ENCODE data around the gene ACAP2.
A peak's percentile ranks its signal among the peaks of the same experiment; 100 is the strongest.
"Not testable (repeated sequence)": the region's sequence is repeated elsewhere in the genome, so short reads cannot be mapped to it uniquely, and the experiment has no call there.

Gene ACAP2

DNA sequence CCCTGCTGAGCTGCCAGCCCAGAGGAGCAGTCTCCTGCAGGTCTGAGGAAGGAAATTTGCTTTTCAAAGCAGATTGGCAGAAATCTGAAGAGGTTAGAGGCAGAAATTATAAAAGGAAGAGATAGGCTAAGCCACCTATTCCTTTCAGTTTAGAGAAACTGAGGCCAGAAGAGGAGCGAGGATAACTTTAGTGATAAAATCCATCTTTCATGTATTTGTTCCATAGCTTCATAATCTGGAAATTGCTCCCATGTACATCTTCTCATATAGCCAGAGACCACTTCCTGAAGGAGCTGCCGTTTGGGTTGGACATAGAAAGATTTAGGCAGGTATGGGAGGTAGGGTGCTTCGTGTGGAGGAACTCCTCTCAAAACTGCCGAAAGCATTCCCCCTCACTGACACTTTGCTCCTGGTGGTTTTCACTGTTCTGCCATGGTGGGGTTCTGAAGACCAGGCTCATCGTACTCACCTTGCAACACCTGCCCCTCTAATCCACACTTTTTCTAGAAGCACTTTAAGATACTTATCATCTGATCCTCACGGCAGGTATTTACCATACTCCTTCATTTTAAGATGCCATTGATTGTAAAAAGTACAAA, 670 bp upstream of the ACAP2 start:
- DNase-seq: no peak

DNA sequence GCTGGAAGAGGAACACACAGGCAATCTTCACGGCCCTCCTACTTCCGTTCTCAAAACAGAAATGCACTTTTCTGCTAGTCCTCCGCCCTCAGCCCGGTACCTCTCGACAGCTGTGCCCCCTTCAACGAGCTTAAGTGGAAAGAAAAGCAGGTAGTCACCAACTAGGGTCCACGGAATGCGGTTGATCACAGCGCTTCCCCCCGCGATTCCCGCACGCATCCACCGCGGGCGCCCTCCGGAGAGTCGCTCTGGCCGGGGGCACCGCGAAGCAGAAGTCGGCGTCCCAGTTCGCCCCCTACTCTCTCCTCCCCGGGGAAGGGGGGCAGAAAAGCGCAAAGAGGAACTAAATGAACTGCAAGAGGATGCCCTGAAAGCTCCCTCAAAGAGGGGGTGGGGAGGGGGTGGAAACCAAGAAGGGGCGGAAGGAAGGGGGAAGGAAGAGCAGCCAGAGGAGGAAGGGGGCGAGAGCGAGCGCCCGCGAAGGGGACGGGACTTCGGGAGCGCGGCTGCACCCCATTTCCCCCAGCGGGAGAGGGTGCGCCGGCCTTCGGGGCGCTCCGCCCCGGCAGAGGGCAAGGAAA, 738 bp downstream of the ACAP2 start:
- DNase-seq: peak; percentile 56

GRCh38 chr3:195441476-195441991, 1.3 kb downstream of the ACAP2 start:
- peak; percentile 56 for DNase-seq

- DNase-seq: no peak
Measured at GRCh38 chr3:195441051-195441450, 1.8 kb downstream of the ACAP2 start.

DNA sequence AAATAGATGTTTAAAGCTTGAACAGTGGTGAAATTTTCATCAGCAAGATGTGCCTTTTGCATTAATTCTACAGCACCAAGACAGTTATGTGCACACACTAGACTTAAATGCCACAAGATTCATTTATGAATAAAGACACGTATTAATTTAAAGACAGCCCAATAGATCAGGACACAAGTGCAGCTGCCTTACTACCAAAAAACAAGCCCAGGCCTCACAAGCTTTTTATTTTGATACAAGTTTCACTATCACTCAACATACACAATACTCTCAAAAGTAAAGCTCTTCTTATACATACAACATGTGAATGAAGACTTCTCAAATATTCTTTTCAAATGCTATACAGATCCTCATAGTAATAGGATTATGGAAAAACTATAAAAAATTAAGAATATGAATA, 2.4 kb downstream of the ACAP2 start:
- DNase-seq: no peak

DNA sequence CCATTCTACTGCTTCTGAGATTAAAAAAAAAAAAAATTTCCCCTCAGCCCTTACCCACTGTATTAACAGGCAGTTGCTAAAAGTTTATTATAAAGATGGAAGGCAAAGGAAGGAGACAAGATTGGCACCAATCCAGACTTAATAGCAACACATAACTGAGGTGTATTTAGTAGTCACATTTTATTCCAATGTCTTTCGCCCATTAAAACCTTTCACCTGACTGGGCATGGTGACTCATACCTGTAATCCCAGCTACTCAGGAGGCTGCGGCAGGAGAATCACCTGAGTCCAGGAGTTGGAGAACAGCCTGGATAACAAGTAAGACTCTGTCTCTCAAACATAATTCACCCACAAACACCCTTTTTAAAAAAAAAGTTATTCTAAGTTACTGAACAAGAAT, 4.4 kb downstream of the ACAP2 start:
- no peak for DNase-seq

DNA sequence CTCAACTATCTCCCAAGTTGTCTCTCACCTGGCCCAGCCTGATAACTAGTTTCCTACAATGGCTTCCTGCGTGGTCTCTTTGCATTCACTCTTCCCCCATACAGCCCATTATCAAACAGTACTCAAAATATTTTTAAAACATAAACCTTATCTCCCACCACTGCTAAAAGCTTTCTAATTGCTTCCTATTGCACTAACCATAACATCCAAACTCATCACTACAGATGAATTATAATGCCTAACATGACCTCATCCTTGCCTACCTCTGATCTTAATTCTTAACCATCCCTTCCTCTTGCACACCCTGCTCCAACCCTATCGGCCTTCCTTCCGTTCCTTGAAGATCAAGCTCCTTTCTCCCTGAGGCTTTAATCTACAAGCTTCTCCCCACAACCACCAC, 17.0 kb downstream of the ACAP2 start:
- no peak for DNase-seq

DNA sequence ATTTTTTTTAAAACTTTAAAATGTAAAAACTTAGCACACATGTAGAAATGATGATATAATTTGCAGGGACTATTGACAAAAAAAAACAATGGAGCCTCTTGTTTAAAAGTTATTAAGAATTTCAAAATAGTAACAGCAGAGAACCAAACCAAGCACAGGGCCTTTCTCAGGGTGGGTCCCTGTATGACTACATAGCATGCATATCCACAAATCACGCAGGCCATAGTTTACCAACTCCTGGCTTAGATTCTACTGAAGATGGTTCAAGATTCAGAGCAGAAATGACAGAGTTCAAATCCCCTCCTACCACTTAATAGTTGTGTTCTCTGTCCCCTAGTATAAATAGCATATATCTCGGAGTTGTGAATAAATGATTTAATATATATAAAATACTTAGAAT, 19.0 kb downstream of the ACAP2 start:
- DNase-seq: no peak

GRCh38 chr3:195421400-195421799, 21.4 kb downstream of the ACAP2 start:
- no peak for DNase-seq

DNA sequence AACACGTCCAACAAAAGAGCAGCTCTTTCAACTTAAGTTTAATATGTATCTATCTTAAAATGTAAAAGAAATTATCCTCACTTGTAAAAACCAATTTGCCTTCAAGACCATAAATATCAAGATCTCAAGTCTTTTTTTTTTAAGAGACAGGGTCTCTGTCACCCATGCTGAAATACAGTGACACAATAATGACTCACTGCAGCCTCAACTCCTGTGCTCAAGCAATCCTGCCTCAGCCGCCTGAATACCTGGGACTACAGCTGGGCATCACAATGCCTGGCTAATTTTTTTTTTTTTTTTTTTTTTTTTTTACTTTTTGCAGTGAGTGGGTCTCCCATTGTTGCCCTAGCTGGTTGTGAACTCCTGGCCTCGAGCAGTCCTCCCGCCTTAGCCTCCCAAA, 26.0 kb downstream of the ACAP2 start:
- DNase-seq: no peak

DNA sequence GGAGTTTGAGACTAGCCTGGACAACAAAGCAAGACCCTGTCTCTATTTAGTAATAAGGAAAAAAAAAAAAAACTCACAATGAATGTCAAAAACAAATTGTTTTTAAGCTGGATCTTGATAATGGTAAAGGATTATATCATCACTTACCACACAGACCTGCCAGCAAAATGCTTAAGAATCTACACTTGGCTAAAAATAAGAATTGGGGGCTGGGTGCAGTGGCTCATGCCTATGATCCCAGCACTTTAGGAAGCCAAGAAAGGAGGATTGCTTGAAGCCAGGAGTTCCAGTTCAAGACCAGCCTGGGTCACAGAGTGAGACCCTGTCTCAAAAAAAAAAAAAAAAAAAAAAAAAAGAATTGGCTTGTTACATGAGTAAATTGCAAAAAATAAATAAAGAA, 31.0 kb downstream of the ACAP2 start:
- no peak for DNase-seq

DNA sequence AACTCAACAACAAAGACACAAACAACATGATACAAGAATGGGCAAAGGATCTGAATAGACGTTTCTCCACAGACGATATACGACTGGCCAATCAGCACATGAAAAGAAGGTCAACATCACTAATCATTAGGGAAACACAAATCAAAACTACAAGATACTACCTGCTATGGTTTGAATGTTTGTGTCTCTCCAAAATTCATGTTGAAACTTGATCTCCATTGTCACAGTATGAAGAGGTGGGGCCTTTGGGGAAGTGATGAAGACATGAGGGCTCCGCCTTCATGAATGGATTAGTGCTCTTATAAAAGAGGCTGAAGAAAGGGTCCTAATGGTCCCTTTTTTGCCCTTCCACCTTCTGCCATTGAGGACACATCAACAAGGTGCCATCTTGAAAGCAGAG, 32.3 kb downstream of the ACAP2 start:
- DNase-seq: no peak

GRCh38 chr3:195407531-195408409, 35.0 kb downstream of the ACAP2 start:
- no peak for DNase-seq

DNA sequence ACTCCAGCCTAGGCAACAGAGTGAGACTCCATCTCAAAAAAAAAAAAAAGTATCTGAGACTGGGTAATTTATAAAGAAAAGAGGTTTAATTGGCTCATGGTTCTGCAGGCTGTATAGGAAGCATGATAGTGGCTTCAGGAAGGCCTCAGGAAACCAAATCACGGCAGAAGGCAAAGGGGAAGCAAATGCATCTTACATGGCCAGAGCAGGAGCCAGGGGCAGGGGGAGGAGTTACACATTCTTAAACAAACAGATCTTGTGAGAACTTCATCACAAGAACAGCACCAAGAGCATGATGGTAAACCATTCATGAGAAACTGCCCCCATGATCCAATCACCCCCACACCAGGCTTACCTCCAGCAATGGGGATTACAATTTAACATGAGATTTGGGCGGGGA, 37.2 kb downstream of the ACAP2 start:
- DNase-seq: no peak

DNA sequence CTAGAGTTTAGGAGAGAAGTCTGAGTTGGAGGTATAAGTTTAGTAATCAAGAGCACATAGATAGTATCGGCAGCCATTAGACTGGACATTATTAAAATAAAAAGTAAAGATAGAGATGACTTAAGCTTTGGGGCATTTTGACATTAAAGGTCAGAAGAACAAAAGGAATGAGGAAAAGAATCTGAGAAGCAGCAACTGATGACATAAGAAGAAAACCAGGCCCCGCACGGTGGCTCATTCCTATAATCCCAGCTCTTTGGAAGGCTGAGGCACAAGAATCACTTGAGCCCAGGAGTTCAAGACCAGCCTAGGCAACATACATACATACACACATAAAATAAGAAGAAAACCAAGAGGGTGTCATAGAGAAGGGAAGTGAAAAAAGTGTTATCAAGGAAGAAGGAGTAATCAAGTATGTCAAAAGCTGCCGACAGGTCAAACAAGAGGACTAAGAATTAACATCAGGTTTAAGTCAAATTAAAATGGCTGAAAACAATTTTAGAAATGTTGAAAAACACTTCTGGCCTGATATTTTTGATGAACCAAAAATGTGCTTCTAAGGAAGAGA, 38.9 kb downstream of the ACAP2 start:
- DNase-seq: no peak

- no peak for DNase-seq
Measured at GRCh38 chr3:195403244-195403643, 39.6 kb downstream of the ACAP2 start.

DNA sequence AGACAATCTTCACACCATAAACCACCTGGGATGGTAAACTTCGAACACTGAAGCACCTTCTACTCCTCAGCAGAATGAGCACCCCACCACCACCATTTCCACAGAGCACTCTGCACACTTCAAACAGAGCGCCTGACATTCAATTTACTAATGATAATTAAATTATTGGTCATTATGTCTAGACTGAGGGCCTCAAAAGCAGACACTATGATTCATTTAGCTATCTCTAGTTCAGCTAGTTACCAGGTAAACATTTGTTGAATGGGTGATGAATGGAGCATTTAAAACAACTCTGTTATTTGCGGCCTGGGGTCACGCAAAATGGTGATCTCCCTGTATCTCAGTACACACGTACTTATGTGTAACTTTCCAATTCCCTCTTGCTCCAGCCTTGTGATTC, 40.9 kb downstream of the ACAP2 start:
- no peak for DNase-seq

DNA sequence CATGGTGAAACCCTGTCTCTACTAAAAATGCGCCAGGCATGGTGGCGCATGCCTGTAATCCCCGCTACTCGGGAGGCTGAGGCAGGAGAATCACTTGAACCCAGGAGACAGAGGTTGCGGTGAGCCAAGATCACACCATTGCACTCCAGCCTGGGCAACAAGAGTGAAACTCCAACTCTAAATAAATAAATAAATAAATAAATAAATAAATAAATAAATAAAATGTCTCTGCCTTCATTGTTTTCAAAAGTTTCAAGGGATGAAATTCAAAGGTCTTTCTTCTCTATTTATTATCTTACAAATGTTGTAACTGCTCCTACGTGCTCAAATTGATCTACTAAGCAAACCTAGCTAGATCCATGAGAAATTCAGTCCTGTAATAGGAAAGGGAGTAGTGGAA, 44.4 kb downstream of the ACAP2 start:
- not testable (repeated sequence) for DNase-seq

DNA sequence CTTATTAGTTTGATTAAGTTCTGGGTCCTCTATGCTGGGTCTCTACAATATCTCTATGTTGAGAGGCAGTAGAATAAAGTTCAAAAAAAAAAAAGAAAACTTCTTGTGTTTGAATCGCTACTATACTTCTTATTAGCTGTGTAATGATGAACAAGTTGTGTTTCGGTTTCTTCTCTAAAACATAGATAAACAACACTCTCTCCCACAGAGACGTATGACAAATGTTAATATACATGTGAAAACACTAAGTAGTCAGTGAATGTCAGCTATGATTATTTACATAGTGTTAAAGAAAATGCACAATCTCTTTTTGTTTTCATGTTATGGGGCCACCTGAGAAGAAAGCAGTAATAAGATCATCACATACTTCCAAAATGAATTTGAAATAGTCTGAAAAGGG, 45.3 kb downstream of the ACAP2 start:
- DNase-seq: no peak

- DNase-seq: no peak
Measured at GRCh38 chr3:195395208-195395816, 47.5 kb downstream of the ACAP2 start.

DNA sequence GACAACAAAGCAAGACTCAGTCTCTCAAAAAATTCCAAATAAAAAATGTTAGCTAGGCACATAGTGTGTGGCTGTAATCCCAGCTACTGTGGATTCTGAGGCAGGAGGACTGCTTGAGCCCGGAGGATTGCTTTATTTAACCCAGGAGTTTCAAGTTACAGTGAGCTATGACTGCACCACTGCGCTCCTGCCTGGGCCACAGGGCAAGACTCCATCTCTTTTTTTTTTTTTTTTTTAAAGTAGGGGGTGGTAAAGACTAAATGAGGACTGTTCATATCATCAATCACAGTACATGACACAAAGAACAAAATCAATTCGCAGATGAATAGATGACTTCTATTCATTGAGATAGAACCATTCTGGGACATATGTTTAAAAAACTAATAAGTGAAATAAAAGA, 48.1 kb downstream of the ACAP2 start:
- DNase-seq: no peak

DNA sequence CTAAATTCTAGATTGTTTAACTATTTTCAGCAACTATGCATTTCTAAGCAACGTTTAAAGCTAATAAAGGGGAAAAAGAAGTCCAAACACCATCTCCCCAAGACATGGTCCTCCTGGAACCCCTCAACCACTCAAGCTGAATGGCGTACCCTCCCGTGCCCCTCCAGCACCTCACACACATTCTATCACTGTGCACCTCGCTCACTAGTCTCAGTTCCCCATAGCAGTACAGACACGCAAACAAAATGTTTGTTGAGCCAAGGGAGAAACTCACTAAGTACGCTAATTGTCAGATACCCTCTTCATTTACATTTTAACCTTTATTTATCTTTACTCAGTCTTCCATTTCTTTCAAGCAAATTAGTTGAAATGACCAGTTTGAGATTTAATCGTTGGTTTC, 48.8 kb downstream of the ACAP2 start:
- no peak for DNase-seq

DNA sequence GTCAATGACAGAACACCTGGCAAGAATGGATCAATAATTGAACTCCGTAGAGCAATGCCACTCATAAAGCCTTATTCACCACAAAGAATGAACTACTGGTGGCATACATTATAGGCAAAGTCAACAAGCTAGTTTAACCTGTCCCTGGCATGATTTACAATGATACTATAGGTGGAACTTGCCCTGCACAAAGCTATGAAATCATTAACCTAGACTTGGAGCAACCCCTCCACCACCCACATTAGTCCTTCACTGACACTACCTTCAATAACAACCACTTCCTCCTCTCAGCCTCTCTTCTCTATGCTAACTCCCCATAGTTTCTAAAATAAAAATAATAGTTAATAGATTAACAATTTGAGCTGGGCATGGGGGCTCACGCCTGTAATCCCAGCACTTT, 54.4 kb downstream of the ACAP2 start:
- DNase-seq: no peak

All from midbrain (tissue), 1 donor.